H9 (cell line): ENCODE results near the gene ADAMTS6. TPM values are rescaled to one million over a fixed set of nuclear protein-coding genes. Genes with fewer than 3 reads are reported as not detected.

ENCODE experiments used
- DNase-seq: peaks from one replicate; pipeline ENCODE4 v3.0.0-alpha.2; 2017
- H2AFZ ChIP-seq: one replicate; pipeline ENCODE4 v1.6.1; 2013; ENCODE audit warnings: mild to moderate bottlenecking, low read length, control low read depth, moderate library complexity
- H2AK5ac ChIP-seq: 2 replicates; pipeline ENCODE4 v1.6.1; 2013; ENCODE audit warnings: low read length, control low read depth, mixed read lengths; ENCODE audit not compliant: insufficient read length
- H2BK120ac ChIP-seq: one replicate; pipeline ENCODE4 v1.6.1; 2013; ENCODE audit warnings: low read depth, mild to moderate bottlenecking, low read length, control low read depth, inconsistent platforms; ENCODE audit not compliant: poor library complexity, severe bottlenecking
- H2BK12ac ChIP-seq: 2 replicates; pipeline ENCODE4 v1.6.1; 2013; ENCODE audit warnings: low read length, control low read depth, mixed read lengths, low read depth; ENCODE audit not compliant: insufficient read length
- H2BK15ac ChIP-seq: 2 replicates; pipeline ENCODE4 v1.6.1; 2013; ENCODE audit warnings: low read depth, low read length, control low read depth
- H2BK20ac ChIP-seq: one replicate; pipeline ENCODE4 v1.6.1; 2013; ENCODE audit warnings: low read depth, mild to moderate bottlenecking, low read length, control low read depth, inconsistent platforms; ENCODE audit not compliant: poor library complexity, severe bottlenecking
- H2BK5ac ChIP-seq: 2 replicates; pipeline ENCODE4 v1.6.1; 2013; ENCODE audit warnings: low read length, control low read depth, mixed read lengths; ENCODE audit not compliant: insufficient read length
- H3K14ac ChIP-seq: 2 replicates; pipeline ENCODE4 v1.6.1; 2013; ENCODE audit warnings: low read length, control low read depth; ENCODE audit not compliant: insufficient read depth
- H3K18ac ChIP-seq: 2 replicates; pipeline ENCODE4 v1.6.1; 2013; ENCODE audit warnings: low read depth, mild to moderate bottlenecking, mixed read lengths, low read length, control low read depth; ENCODE audit not compliant: insufficient read length
- H3K23ac ChIP-seq: 2 replicates; pipeline ENCODE4 v1.6.1; 2013; ENCODE audit warnings: low read length, control low read depth, mixed read lengths, low read depth; ENCODE audit not compliant: insufficient read length
- H3K23me2 ChIP-seq: 2 replicates; pipeline ENCODE4 v1.6.1; 2013; ENCODE audit warnings: low read depth, mild to moderate bottlenecking, mixed read lengths, low read length, control low read depth; ENCODE audit not compliant: insufficient read length, poor library complexity, severe bottlenecking
- H3K27ac ChIP-seq: 2 replicates; pipeline ENCODE4 v1.5.1; 2013; ENCODE audit warnings: low read length, control low read depth, mixed read lengths, low read depth; ENCODE audit not compliant: insufficient read length
- H3K27me3 ChIP-seq: 2 replicates; pipeline ENCODE4 v1.6.1; 2013; ENCODE audit warnings: low read length, control low read depth, inconsistent platforms; ENCODE audit not compliant: insufficient read depth
- H3K4ac ChIP-seq: 2 replicates; pipeline ENCODE4 v1.6.1; 2013; ENCODE audit warnings: low read depth, mild to moderate bottlenecking, control low read depth, inconsistent platforms, low read length, moderate library complexity
- H3K4me1 ChIP-seq: 2 replicates; pipeline ENCODE4 v1.6.1; 2013; ENCODE audit warnings: low read length, control low read depth, inconsistent platforms; ENCODE audit not compliant: insufficient read depth
- H3K4me2 ChIP-seq: 2 replicates; pipeline ENCODE4 v1.6.1; 2013; ENCODE audit warnings: low read length, control low read depth, mixed read lengths; ENCODE audit not compliant: insufficient read length, insufficient read depth
- H3K56ac ChIP-seq: 2 replicates; pipeline ENCODE4 v1.6.1; 2013; ENCODE audit warnings: low read depth, mild to moderate bottlenecking, mixed read lengths, low read length, control low read depth; ENCODE audit not compliant: insufficient read length
- H3K79me1 ChIP-seq: 2 replicates; pipeline ENCODE4 v1.6.1; 2013; ENCODE audit warnings: low read depth, mild to moderate bottlenecking, moderate library complexity, low read length, control low read depth, inconsistent platforms; ENCODE audit not compliant: insufficient read depth, poor library complexity, severe bottlenecking
- H3K79me2 ChIP-seq: 2 replicates; pipeline ENCODE4 v1.6.1; 2013; ENCODE audit warnings: low read length, control low read depth, inconsistent platforms; ENCODE audit not compliant: insufficient read depth
- H3K9ac ChIP-seq: 2 replicates; pipeline ENCODE4 v1.6.1; 2013; ENCODE audit warnings: low read length, control low read depth, mixed read lengths; ENCODE audit not compliant: insufficient read length; ENCODE audit errors: extremely low read depth
- H3K9me3 ChIP-seq: one replicate; pipeline ENCODE4 v1.6.1; 2013; ENCODE audit warnings: low read depth, low read length, inconsistent platforms; ENCODE audit not compliant: control insufficient read depth
- H3T11ph ChIP-seq: one replicate; pipeline ENCODE4 v1.6.1; 2013; ENCODE audit warnings: mild to moderate bottlenecking, low read length, control low read depth, inconsistent platforms
- H4K20me1 ChIP-seq: one replicate; pipeline ENCODE4 v1.6.1; 2013; ENCODE audit not compliant: control insufficient read depth, insufficient read length, insufficient read depth
- H4K5ac ChIP-seq: 2 replicates; pipeline ENCODE4 v1.6.1; 2013; ENCODE audit warnings: low read depth, mild to moderate bottlenecking, mixed read lengths, low read length, control low read depth; ENCODE audit not compliant: insufficient read length
- H4K8ac ChIP-seq: replicated peaks from 2 replicates; pipeline ENCODE4 v1.6.1; 2013; ENCODE audit warnings: low read length, control low read depth, mixed read lengths, low read depth; ENCODE audit not compliant: insufficient read length
- H4K91ac ChIP-seq: 2 replicates; pipeline ENCODE4 v1.6.1; 2013; ENCODE audit warnings: low read depth, mild to moderate bottlenecking, moderate library complexity, mixed read lengths, low read length, control low read depth; ENCODE audit not compliant: insufficient read length
- H3K27ac Mint-ChIP-seq, 3 experiments: 2 replicates in 2 of 3; 3 replicates in 1 of 3; pipeline ENCODE4 v1.8.0; 2020 to 2021; ENCODE audit warnings: mixed read lengths in 3 of 3, mild to moderate bottlenecking in 1 of 3, moderate library complexity in 1 of 3
- H3K27me3 Mint-ChIP-seq: 2 replicates; pipeline ENCODE4 v1.8.0; 2021; ENCODE audit warnings: low read depth, mild to moderate bottlenecking, moderate library complexity, mixed read lengths
- H3K36me3 Mint-ChIP-seq, 3 experiments: 2 replicates in 2 of 3; 3 replicates in 1 of 3; pipeline ENCODE4 v1.8.0; 2020 to 2021; ENCODE audit warnings: low read depth in 3 of 3, mixed read lengths in 3 of 3; ENCODE audit not compliant: insufficient read depth in 1 of 3
- H3K4me1 Mint-ChIP-seq, 2 experiments: 2 replicates each; pipeline ENCODE4 v1.8.0; 2020; ENCODE audit warnings: mixed read lengths in 2 of 2
- H3K4me3 Mint-ChIP-seq, 2 experiments: 2 replicates in 1 of 2; 3 replicates in 1 of 2; pipeline ENCODE4 v1.8.0; 2020 to 2021; ENCODE audit warnings: mild to moderate bottlenecking in 2 of 2, mixed read lengths in 2 of 2, moderate library complexity in 1 of 2
- H3K9me3 Mint-ChIP-seq, 2 experiments: 2 replicates in 1 of 2; 3 replicates in 1 of 2; pipeline ENCODE4 v1.8.0; 2020; ENCODE audit warnings: mild to moderate bottlenecking in 2 of 2, mixed read lengths in 2 of 2, moderate library complexity in 1 of 2
- WGBS: extraction: QIAGEN DNeasy Blood & Tissue Kit; methylation state at CpG from one replicate; pipeline ENCODE4 v1.1.7; 2013; ENCODE audit warnings: missing lambda C conversion rate, low lambda C conversion rate, mixed read lengths; ENCODE audit not compliant: insufficient read length; ENCODE audit errors: extremely low coverage; 5-methylcytosine and 5-hydroxymethylcytosine counted together
- total RNA-seq: library from RNA; stranded (reverse); gene quantifications from 2 replicates; pipeline ENCODE4 v1.2.1, GENCODE V29; 2021
- TF ChIP-seq, protein P1 (sequence below): fragments of 200-600 bp; sonication (generic); conservative IDR thresholded peaks from 3 replicates; pipeline ENCODE4 v1.8.0; 2021; ENCODE audit warnings: antibody characterized with exemption, mild to moderate bottlenecking

Gene ADAMTS6
- total RNA-seq, 1 experiment from 2014 or later, result 0.33 TPM

GRCh38 chr5:65359569-65359968, 122.2 kb downstream of the ADAMTS6 start:
- Histone ChIP-seq H4K91ac (no peak overlapping the region), H3K56ac (no peak overlapping the region), H3K79me2 (no peaks in the 10 kb centered on the region), H3K27ac (no peak overlapping the region), H2BK20ac (no peak overlapping the region), H3K23me2 (no peaks in the 10 kb centered on the region), H3K23ac (no peak overlapping the region), H2AFZ (no peak overlapping the region), H4K8ac (no peak overlapping the region), H3K79me1 (no peaks in the 10 kb centered on the region), H3K9ac (no peak overlapping the region), H3K4ac (no peak overlapping the region), H3K18ac (no peak overlapping the region), H2BK12ac (no peak overlapping the region), H2BK120ac (no peak overlapping the region), H2BK5ac (no peak overlapping the region), H2BK15ac (no peak overlapping the region), H3K4me2 (no peak overlapping the region), H3K9me3 (no peaks in the 10 kb centered on the region), H3K14ac (no peak overlapping the region), H2AK5ac (no peak overlapping the region), H3T11ph (no peak overlapping the region), H3K27me3 (no peaks in the 10 kb centered on the region), H3K4me1 (peaks cover 3% of the 10 kb centered on the region; the same call in 1 of the 2 replicates), H4K20me1 (no peaks in the 10 kb centered on the region), H4K5ac (no peak overlapping the region)
- peaks cover 10 to 12% of the 10 kb centered on the region in 2 experiments for H3K4me1 Mint-ChIP-seq
- TF ChIP-seq, protein P1, sequence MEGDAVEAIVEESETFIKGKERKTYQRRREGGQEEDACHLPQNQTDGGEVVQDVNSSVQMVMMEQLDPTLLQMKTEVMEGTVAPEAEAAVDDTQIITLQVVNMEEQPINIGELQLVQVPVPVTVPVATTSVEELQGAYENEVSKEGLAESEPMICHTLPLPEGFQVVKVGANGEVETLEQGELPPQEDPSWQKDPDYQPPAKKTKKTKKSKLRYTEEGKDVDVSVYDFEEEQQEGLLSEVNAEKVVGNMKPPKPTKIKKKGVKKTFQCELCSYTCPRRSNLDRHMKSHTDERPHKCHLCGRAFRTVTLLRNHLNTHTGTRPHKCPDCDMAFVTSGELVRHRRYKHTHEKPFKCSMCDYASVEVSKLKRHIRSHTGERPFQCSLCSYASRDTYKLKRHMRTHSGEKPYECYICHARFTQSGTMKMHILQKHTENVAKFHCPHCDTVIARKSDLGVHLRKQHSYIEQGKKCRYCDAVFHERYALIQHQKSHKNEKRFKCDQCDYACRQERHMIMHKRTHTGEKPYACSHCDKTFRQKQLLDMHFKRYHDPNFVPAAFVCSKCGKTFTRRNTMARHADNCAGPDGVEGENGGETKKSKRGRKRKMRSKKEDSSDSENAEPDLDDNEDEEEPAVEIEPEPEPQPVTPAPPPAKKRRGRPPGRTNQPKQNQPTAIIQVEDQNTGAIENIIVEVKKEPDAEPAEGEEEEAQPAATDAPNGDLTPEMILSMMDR, result no peak
- H3K9me3 Mint-ChIP-seq, result no peaks in the 10 kb centered on the region
- no peak for DNase-seq
- WGBS, result no CpG with 5 or more reads among the region's 3 CpGs
- H3K27me3 Mint-ChIP-seq, result no peaks in the 10 kb centered on the region
- H3K27ac Mint-ChIP-seq, result no peak overlapping the region
- H3K36me3 Mint-ChIP-seq, result no peaks in the 10 kb centered on the region
- H3K4me3 Mint-ChIP-seq, result no peak overlapping the region
